Kidney (tissue), 14 donors: Measurements from ENCODE around the gene PDZD2. TPM values are rescaled to one million over a fixed set of nuclear protein-coding genes. Genes with fewer than 3 reads are reported as not detected.

ENCODE experiments used
- DNase-seq, 5 donors: peaks; one replicate each; pipeline ENCODE4 v3.0.0-alpha.2; 2013 to 2020
- FAIRE-seq: peaks from 2 replicates; lab custom pipeline; 2012; peaks lifted over from hg19 to GRCh38; lab: Jason Lieb, UNC
- H3K27ac ChIP-seq, 2 donors: one replicate each; pipeline ENCODE4 v1.7.0; 2013; ENCODE audit warnings: low read depth in 2 of 2, low read length in 2 of 2, inconsistent platforms in 1 of 2
- H3K27me3 ChIP-seq: one replicate; pipeline ENCODE4 v1.7.1; 2013; ENCODE audit warnings: low read length, inconsistent platforms; ENCODE audit not compliant: control insufficient read depth, insufficient read depth
- H3K36me3 ChIP-seq, 3 donors: one replicate each; pipeline versions ENCODE4 v1.7.0 to v1.7.1; 2013; ENCODE audit warnings: low read length in 3 of 3, control low read depth in 1 of 3, inconsistent platforms in 1 of 3; ENCODE audit not compliant: insufficient read depth in 3 of 3, control insufficient read depth in 2 of 3
- H3K4me1 ChIP-seq, 3 donors: one replicate each; pipeline versions ENCODE4 v1.7.0 to v1.7.1; 2013; ENCODE audit warnings: low read length in 3 of 3, inconsistent platforms in 1 of 3, low read depth in 1 of 3; ENCODE audit not compliant: control insufficient read depth in 2 of 3, insufficient read depth in 2 of 3
- H3K4me3 ChIP-seq, 3 donors: one replicate each; pipeline versions ENCODE4 v1.7.0 to v1.8.1; 2013; ENCODE audit warnings: low read length in 3 of 3, control low read depth in 1 of 3, inconsistent platforms in 1 of 3
- H3K9ac ChIP-seq, 3 donors: one replicate each; pipeline versions ENCODE4 v1.7.0 to v1.7.1; 2013; ENCODE audit warnings: low read length in 3 of 3, control low read depth in 1 of 3, inconsistent platforms in 1 of 3
- H3K9me3 ChIP-seq, 3 donors: one replicate each; pipeline versions ENCODE4 v1.7.0 to v1.7.1; 2013; ENCODE audit warnings: low read length in 3 of 3, control low read depth in 1 of 3, inconsistent platforms in 1 of 3; ENCODE audit not compliant: control insufficient read depth in 2 of 3, insufficient read depth in 1 of 3
- CTCF ChIP-seq: IDR thresholded peaks from 3 replicates; pipeline ENCODE4 v1.5.1; 2012; ENCODE audit warnings: mild to moderate bottlenecking, moderate library complexity, borderline replicate concordance; ENCODE audit not compliant: insufficient read depth; ENCODE audit errors: extremely low read depth
- intact Hi-C: fragments of 100-400 bp; cut with DNase I; formaldehyde crosslinking; loops from one replicate; pipeline ENCODE4 v1.11.1; 2022
- polyA plus RNA-seq: library from polyadenylated mRNA; stranded (reverse); fragments of 350-450 nt; fragmentation: Illumina TruSeq; extraction: RNeasy Lipid Tissue Mini Kit (QIAGEN cat#74804); gene quantifications from one replicate; pipeline ENCODE4 v1.2.3, GENCODE V29; 2014; ENCODE audit warnings: low read depth, low replicate concordance; ENCODE audit not compliant: insufficient read depth
- total RNA-seq: library from RNA; stranded (reverse); fragmentation: NEBNext Ultra II Directional; extraction: Animal tissue kit (Norgen Biotek cat#: 25700); gene quantifications from one replicate; pipeline ENCODE4 v1.2.1, GENCODE V29; 2021
- donor health status: control.
- donor health status: control.
- donor health status: control.
- donor health status: control.
- donor health status: control.
- donor health status: DM: yes; HTN: yes; CAD: no.
- donor health status: Normal renal cell carcinoma (clear cell type).

PDZD2 gene
- total and polyA plus RNA-seq, 2 donors from 2014 or later = 6.2 to 14.8 TPM

GRCh38 chr5:31692561-31693221 lies 53.8 kb downstream of the PDZD2 start:
- intact Hi-C loops = no loop called here
- TF ChIP-seq CTCF = no peak
- Histone ChIP-seq H3K9ac (no peak overlapping the region), H3K27me3 (no peaks in the 10 kb centered on the region), H3K27ac (no peak overlapping the region), H3K36me3 (no peaks in the 10 kb centered on the region), H3K9me3 (no peaks in the 10 kb centered on the region), H3K4me1 (no peaks in the 10 kb centered on the region), H3K4me3 (no peak overlapping the region)
- FAIRE-seq (no peak), DNase-seq (peak in 1 of 5 donors; percentile 13)

GRCh38 chr5:31698673-31699072 lies 59.7 kb downstream of the PDZD2 start:
- H3K4me1 ChIP-seq = no peaks in the 10 kb centered on the region
- FAIRE-seq (no peak), DNase-seq (no peak)
- no peaks in the 10 kb centered on the region for H3K9me3 ChIP-seq
- no peaks in the 10 kb centered on the region for H3K27me3 ChIP-seq
- no peak for TF ChIP-seq CTCF
- intact Hi-C loops = no loop called here
- no peak overlapping the region for H3K9ac ChIP-seq
- H3K36me3 ChIP-seq = no peaks in the 10 kb centered on the region
- H3K4me3 ChIP-seq = no peak overlapping the region
- no peak overlapping the region for H3K27ac ChIP-seq

GRCh38 chr5:31701642-31702299 lies 62.8 kb downstream of the PDZD2 start:
- no peak for TF ChIP-seq CTCF
- no peaks in the 10 kb centered on the region for H3K36me3 ChIP-seq
- no peaks in the 10 kb centered on the region for H3K27me3 ChIP-seq
- peak in 3 of 5 donors; percentile 13 to 46 (median 34) for DNase-seq
- H3K4me1 ChIP-seq = no peaks in the 10 kb centered on the region
- no peak overlapping the region for H3K27ac ChIP-seq
- H3K9me3 ChIP-seq = no peaks in the 10 kb centered on the region
- FAIRE-seq = no peak
- no peak overlapping the region for H3K4me3 ChIP-seq
- no peak overlapping the region for H3K9ac ChIP-seq
- intact Hi-C loops = no loop called here
